Adipose tissue (tissue), 3 donors: ENCODE measurements around the gene MUC21. TPM values are rescaled to one million over a fixed set of nuclear protein-coding genes. Genes with fewer than 3 reads are reported as not detected.

Source experiments
- H3K27ac ChIP-seq: one replicate; pipeline ENCODE4 v1.5.1; 2013; ENCODE audit warnings: low read depth, low read length
- WGBS, 3 donors: extraction: QIAGEN DNeasy Blood & Tissue Kit; methylation state at CpG; one replicate each; pipeline ENCODE4 v1.1.7; 2013; 5-methylcytosine and 5-hydroxymethylcytosine counted together
- polyA plus RNA-seq, 3 donors: library from polyadenylated mRNA; stranded (reverse); fragments of 200-250 nt; gene quantifications; one replicate each; pipeline ENCODE4 v1.2.3, GENCODE V29; 2013
- donor health status: healthy with polysubstance abuse.
- donor health status: Bipolar disorder and iron deficiency.
- donor health status: healthy.

MUC21 gene
- polyA plus RNA-seq, 3 donors: 0.05 to 1.1 TPM; not detected in 1

GRCh38 chr6:31035862-31036497, 52.5 kb downstream of the MUC21 start:
- H3K27ac ChIP-seq: no peak overlapping the region
- WGBS, 3 donors: 26 to 59% (median 52%) methylated on average over 4 of the region's 4 CpGs

GRCh38 chr6:31037169-31037568, 53.7 kb downstream of the MUC21 start:
- H3K27ac ChIP-seq: no peak overlapping the region

GRCh38 chr6:31037682-31038081, 54.2 kb downstream of the MUC21 start:
- WGBS, 3 donors: 44 to 63% (median 48%) methylated on average over 3 of the region's 3 CpGs
- H3K27ac ChIP-seq: no peak overlapping the region

More at GRCh38 chr6:31037169-31037568, 53.7 kb downstream of the MUC21 start:
- WGBS, 3 donors: 54 to 82% (median 81%) methylated on average over 7 of the region's 7 CpGs

GRCh38 chr6:31038559-31038958, 55.0 kb downstream of the MUC21 start:
- WGBS, 3 donors: 91 to 92% (median 92%) methylated on average over 8 of the region's 8 CpGs

More at GRCh38 chr6:31038559-31038958, 55.0 kb downstream of the MUC21 start:
- H3K27ac ChIP-seq: no peak overlapping the region

Other genes with a start within 250 kb of the MUC21 start
- 100 to 1,000 TPM in 2 of 3 donors, 10 to 100 TPM in 1; 87.0 to 229 (median 221) TPM for gene FLOT1, start 241.0 kb upstream of the MUC21 start, polyA plus RNA-seq
- gene IER3, start 239.2 kb upstream of the MUC21 start, polyA plus RNA-seq: 100 to 1,000 TPM in 1 of 3 donors, 10 to 100 TPM in 2; 41.6 to 402 (median 45.5) TPM
- gene DDR1, start 99.2 kb upstream of the MUC21 start, polyA plus RNA-seq: 10 to 100 TPM; 24.2 to 83.5 (median 57.4) TPM
- 10 to 100 TPM; 15.5 to 35.9 (median 16.5) TPM for gene GTF2H4, start 75.5 kb upstream of the MUC21 start, polyA plus RNA-seq
- 10 to 100 TPM; 14.2 to 25.3 (median 20.9) TPM for gene VARS2, start 69.5 kb upstream of the MUC21 start, polyA plus RNA-seq
- 1 to 10 TPM in 1 of 3 donors, under 1 TPM in 1, not detected in 1; 0.42 to 6.6 TPM for gene SFTA2, start 51.5 kb upstream of the MUC21 start, polyA plus RNA-seq
- 1 to 10 TPM in 2 of 3 donors, under 1 TPM in 1; 0.08 to 8.5 (median 2.7) TPM for gene MUCL3, start 42.7 kb upstream of the MUC21 start, polyA plus RNA-seq
- not detected for gene MUC22, start 26.8 kb downstream of the MUC21 start, polyA plus RNA-seq
- gene C6orf15, start 128.9 kb downstream of the MUC21 start, polyA plus RNA-seq: not detected
- 1 to 10 TPM in 1 of 3 donors, under 1 TPM in 2; 0.02 to 2.0 (median 0.28) TPM for gene PSORS1C1, start 131.1 kb downstream of the MUC21 start, polyA plus RNA-seq
- gene CDSN, start 136.7 kb downstream of the MUC21 start, polyA plus RNA-seq: under 1 TPM in 1 of 3 donors, not detected in 2; 0.03 TPM
- gene PSORS1C2, start 155.3 kb downstream of the MUC21 start, polyA plus RNA-seq: under 1 TPM in 1 of 3 donors, not detected in 2; 0.07 TPM
- gene CCHCR1, start 174.1 kb downstream of the MUC21 start, polyA plus RNA-seq: 10 to 100 TPM in 1 of 3 donors, 1 to 10 TPM in 2; 6.1 to 11.0 (median 7.4) TPM
- gene TCF19, start 174.9 kb downstream of the MUC21 start, polyA plus RNA-seq: 1 to 10 TPM; 1.4 to 3.9 (median 2.4) TPM
- 1 to 10 TPM in 2 of 3 donors, under 1 TPM in 1; 0.79 to 4.9 (median 1.4) TPM for gene POU5F1, start 187.0 kb downstream of the MUC21 start, polyA plus RNA-seq